Adrenal gland (tissue), 12 donors: ENCODE data around the gene SH2D7. TPM values are rescaled to one million over a fixed set of nuclear protein-coding genes. Genes with fewer than 3 reads are reported as not detected.

ENCODE experiments used
- DNase-seq, 7 donors: peaks; one replicate each; pipeline ENCODE4 v3.0.0-alpha.2; 2019 to 2020
- H3K27ac ChIP-seq, 5 donors: fragments of 200-600 bp; sonication (generic) in 4 of 5; 1 replicate in 3 of 5; 2 replicates in 2 of 5; pipeline versions ENCODE4 v1.5.1 to v1.8.0; 2016 to 2020; ENCODE audit warnings: mild to moderate bottlenecking in 1 of 5
- H3K27me3 ChIP-seq: fragments of 200-600 bp; 2 replicates; pipeline ENCODE4 v1.8.0; 2021
- H3K36me3 ChIP-seq, 2 donors: fragments of 200-600 bp; replicated peaks in 1 of 2; 1 replicate in 1 of 2; 2 replicates in 1 of 2; pipeline versions ENCODE4 v1.5.1 to v1.8.0; 2018 to 2022
- H3K4me1 ChIP-seq, 2 donors: fragments of 200-600 bp; replicated peaks in 1 of 2; 1 replicate in 1 of 2; 2 replicates in 1 of 2; pipeline versions ENCODE4 v1.5.1 to v1.8.0; 2018 to 2021
- H3K4me3 ChIP-seq, 4 donors: fragments of 200-600 bp; sonication (generic) in 3 of 4; one replicate each; pipeline ENCODE4 v1.5.1; 2016 to 2018
- H3K9me3 ChIP-seq, 3 donors: fragments of 200-600 bp; sonication (generic) in 1 of 3; replicated peaks in 1 of 3; 1 replicate in 2 of 3; 2 replicates in 1 of 3; pipeline versions ENCODE4 v1.5.1 to v1.8.0; 2016 to 2021
- POLR2A ChIP-seq, 2 donors: fragments of 450-650 bp; IDR thresholded peaks; one replicate each; pipeline ENCODE4 v1.6.1; 2017; ENCODE audit warnings: antibody characterized with exemption in 2 of 2, mild to moderate bottlenecking in 2 of 2, moderate library complexity in 1 of 2
- WGBS, 4 donors: extraction: QIAGEN DNeasy Blood & Tissue Kit in 2 of 4; methylation state at CpG; one replicate each; pipeline versions ENCODE4 v1.1.5 to v1.1.7; 2013 to 2017; 5-methylcytosine and 5-hydroxymethylcytosine counted together
- intact Hi-C, 2 donors: fragments of 100-400 bp; cut with DNase I; formaldehyde crosslinking; loops; one replicate each; pipeline versions ENCODE4 v1.14.1 to v1.15.0; 2022 to 2023
- polyA plus RNA-seq, 3 donors: library from polyadenylated mRNA; stranded (reverse); fragments of 200-250 nt in 2 of 3; fragments of 350-450 nt in 1 of 3; fragmentation: Illumina TruSeq in 1 of 3; extraction: RNeasy Lipid Tissue Mini Kit (QIAGEN cat#74804) in 1 of 3; gene quantifications; one replicate each; pipeline ENCODE4 v1.2.3, GENCODE V29; 2013 to 2014
- total RNA-seq, 9 donors: library from RNA; depleted of rRNA in 4 of 9; stranded (reverse); fragments of >200 nt in 4 of 9; fragments of 120-200 nt in 1 of 9; fragmentation: NEBNext Ultra II Directional in 1 of 9; extraction: Animal tissue kit (Norgen Biotek cat#: 25700) in 1 of 9; gene quantifications; one replicate each; pipeline versions ENCODE4 v1.1.0 to v1.2.4, GENCODE V29; 2013 to 2023
- TF ChIP-seq, protein P1 (sequence below), 6 experiments: fragments of 450-650 bp in 4 of 6; fragments of 200-600 bp in 2 of 6; sonication (generic) in 1 of 6; IDR thresholded peaks; 1 replicate in 5 of 6; 2 replicates in 1 of 6; pipeline versions ENCODE4 v1.5.1 to v1.8.0; 2016 to 2021; ENCODE audit warnings: antibody characterized with exemption in 6 of 6, mild to moderate bottlenecking in 2 of 6, moderate library complexity in 1 of 6
- donor health status: healthy with polysubstance abuse.
- donor health status: Bipolar disorder and iron deficiency.
- donor health status: DM: yes; HTN: yes; CAD: no.
- donor health status: DM: no; HTN: no; CAD: no.
- donor health status: DM: no; HTN: no; CAD: no.
- donor health status: DM: yes; HTN: yes; CAD: no.

Gene SH2D7
- total and polyA plus RNA-seq, 12 donors: not detected

DNA sequence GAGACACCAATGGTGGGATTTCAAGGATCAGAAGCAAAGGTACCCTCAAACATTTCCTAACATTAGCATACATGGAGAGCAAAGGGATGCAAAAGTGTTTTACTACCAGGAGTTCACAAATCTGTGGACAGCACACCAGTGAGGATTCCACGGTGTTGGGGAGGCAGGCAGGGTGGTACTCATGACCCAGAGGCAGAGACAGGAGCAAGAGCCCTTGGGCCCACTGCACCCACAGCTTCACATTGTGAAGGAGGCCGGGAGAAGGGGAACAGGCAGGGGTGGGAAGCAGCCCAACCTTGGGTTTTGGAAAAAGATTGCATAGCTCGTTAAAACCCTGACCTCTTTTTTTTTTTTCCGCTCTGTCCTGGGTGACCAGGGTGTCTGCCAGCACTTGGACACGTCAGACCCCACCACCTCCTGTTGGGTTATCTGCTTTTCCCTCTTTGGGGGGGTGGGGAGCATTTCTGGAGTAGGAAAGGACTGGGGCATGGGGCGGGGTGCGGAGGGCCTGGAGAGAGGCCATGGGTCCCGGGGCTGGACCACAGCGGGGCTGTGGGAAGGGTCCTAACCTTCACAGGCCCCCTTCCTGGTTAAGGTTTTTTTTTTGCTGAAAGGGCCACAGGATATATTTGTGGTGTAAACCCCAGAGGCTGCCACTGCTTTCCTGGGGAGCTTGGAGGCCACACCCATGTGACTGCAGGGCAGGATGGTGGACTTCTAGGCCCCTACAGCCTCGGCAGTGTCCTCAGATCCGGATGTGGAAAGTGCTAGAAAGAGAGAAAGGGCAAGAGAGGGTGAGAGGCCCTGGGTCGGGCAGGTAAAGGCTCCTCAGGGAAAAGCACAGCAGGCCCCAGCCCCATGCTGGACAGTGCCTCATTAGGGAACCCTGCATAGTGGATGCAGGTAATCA, 12.5 kb downstream of the SH2D7 start:
- DNase-seq: no peak
- Histone ChIP-seq H3K27ac (no peak overlapping the region), H3K4me3 (no peak overlapping the region), H3K9me3 (no peaks in the 10 kb centered on the region), H3K36me3 (no peaks in the 10 kb centered on the region), H3K27me3 (no peaks in the 10 kb centered on the region), H3K4me1 (peaks cover 0 to 15% of the 10 kb centered on the region in 2 donors)
- WGBS, 4 donors: 77 to 91% (median 85%) methylated on average over 12 of the region's 12 CpGs
- no peak for TF ChIP-seq POLR2A (IDR thresholded peaks at IDR 0.05)
- TF ChIP-seq, protein P1, sequence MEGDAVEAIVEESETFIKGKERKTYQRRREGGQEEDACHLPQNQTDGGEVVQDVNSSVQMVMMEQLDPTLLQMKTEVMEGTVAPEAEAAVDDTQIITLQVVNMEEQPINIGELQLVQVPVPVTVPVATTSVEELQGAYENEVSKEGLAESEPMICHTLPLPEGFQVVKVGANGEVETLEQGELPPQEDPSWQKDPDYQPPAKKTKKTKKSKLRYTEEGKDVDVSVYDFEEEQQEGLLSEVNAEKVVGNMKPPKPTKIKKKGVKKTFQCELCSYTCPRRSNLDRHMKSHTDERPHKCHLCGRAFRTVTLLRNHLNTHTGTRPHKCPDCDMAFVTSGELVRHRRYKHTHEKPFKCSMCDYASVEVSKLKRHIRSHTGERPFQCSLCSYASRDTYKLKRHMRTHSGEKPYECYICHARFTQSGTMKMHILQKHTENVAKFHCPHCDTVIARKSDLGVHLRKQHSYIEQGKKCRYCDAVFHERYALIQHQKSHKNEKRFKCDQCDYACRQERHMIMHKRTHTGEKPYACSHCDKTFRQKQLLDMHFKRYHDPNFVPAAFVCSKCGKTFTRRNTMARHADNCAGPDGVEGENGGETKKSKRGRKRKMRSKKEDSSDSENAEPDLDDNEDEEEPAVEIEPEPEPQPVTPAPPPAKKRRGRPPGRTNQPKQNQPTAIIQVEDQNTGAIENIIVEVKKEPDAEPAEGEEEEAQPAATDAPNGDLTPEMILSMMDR (IDR thresholded peaks at IDR 0.05): no peak
- intact Hi-C loops: loop anchor here in 1 of 2 donors (5.0 kb wide), 1 partner anchor 138 kb away; no protein-coding TSS in a partner anchor

DNA sequence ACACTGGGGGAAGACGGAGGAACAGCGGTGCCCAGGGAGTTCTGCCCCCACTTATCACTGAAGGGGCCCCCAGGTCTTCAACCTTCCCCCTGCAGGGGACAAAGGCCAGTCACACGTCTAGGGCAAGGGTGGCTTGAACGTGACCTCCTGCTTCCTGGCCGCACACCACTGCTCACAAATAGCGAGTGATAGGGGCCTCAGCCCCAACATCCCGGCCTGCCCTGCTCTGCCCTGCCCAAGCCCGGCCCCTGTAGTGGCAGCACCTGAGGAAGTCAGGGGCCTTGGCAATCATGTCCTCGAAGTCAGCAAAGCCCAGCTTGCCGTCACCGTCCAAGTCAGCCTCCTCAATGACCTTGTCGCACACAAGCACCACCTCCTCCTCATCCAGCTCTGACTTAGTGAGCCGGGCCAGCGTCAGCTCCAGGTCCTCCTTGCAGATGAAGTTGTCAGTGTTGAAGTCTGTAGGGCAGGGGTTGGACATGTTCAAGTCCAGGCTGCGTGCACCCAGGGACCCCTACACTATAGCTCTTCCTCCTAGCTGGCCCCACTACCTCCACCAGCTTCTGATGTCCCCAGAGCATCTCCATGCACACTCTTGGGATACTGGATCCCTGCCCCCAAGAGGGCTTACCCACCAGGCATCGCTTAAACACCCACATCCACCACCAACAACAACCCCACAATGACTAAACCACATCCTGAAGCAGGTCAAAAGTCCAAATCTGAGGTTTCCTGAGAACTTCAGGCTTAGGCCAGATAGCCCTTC, 13.3 kb downstream of the SH2D7 start:
- no peaks in the 10 kb centered on the region for H3K27me3 ChIP-seq
- intact Hi-C loops: loop anchor here (2.0 to 5.0 kb wide), 2 partner anchors 105 to 138 kb away; no protein-coding TSS in a partner anchor
- H3K36me3 ChIP-seq: no peaks in the 10 kb centered on the region
- DNase-seq: peak in 4 of 7 donors; percentile 42 to 66 (median 56)
- WGBS, 4 donors: 66 to 71% (median 68%) methylated on average over 10 to 16 of the region's 16 CpGs
- H3K4me3 ChIP-seq: no peak overlapping the region
- no peaks in the 10 kb centered on the region for H3K9me3 ChIP-seq
- peaks cover 0 to 15% of the 10 kb centered on the region in 2 donors for H3K4me1 ChIP-seq
- H3K27ac ChIP-seq: no peak overlapping the region
- TF ChIP-seq POLR2A (IDR thresholded peaks at IDR 0.05): no peak
- TF ChIP-seq, protein P1 (IDR thresholded peaks at IDR 0.05): no peak

DNA sequence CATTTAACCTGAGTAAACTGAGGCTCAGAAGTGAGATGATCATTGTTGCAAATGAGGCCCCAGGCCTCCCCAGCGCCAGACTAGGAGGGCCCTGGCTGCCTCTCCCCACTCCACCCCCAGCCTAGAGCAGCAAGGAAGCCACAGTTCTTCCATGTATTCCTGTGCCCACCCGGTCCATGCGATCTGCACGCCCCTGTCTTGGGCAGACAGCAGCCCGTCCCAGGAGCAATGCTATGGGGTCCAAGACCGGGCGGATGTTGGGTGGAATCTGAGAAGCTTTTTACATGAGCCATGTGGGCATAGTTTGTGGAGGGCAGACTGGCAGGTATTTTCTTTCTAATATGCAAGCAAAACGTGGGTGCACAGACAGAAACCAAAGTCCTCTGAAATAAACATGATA, 15.1 kb downstream of the SH2D7 start:
- Histone ChIP-seq H3K36me3 (no peaks in the 10 kb centered on the region), H3K9me3 (no peaks in the 10 kb centered on the region), H3K4me1 (peaks cover 0 to 15% of the 10 kb centered on the region in 2 donors), H3K27ac (no peak overlapping the region), H3K4me3 (no peak overlapping the region), H3K27me3 (no peaks in the 10 kb centered on the region)
- no peak for DNase-seq
- no peak for TF ChIP-seq POLR2A (IDR thresholded peaks at IDR 0.05)
- TF ChIP-seq, protein P1 (IDR thresholded peaks at IDR 0.05): no peak
- WGBS, 4 donors: 85 to 95% (median 90%) methylated on average over 4 to 8 of the region's 8 CpGs
- intact Hi-C loops: loop anchor here (2.0 to 5.0 kb wide), 2 partner anchors 107 to 140 kb away; no protein-coding TSS in a partner anchor
